Activated CD8-positive, alpha-beta memory T cell treated with anti-CD3 and anti-CD28 coated beads for 24 hours (primary cell): ENCODE data around the gene UBE2E2.

Source experiments
- DNase-seq: peaks from one replicate; pipeline ENCODE4 v3.0.0-alpha.2; 2020

Gene UBE2E2

DNA sequence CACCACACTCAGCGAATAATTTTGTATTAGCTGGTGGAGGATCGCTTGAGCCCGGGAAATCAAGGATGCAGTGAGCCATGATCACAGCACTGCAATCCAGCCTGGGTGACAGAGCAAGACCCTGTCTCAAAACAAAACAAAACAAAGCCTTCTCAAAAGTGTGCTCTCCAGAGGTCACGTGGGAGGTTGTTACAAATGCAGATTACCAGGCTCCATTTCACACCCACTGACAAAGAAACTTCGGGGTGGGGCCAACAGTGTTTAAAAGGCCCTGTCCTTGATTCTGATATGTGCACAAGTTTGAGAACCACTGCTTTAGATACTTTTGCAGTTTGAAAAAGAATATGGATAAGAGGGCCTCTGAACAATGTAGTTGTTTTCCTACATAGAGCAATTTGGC, 80.5 kb downstream of the UBE2E2 start:
- no peak for DNase-seq

- DNase-seq: no peak
Observed at GRCh38 chr3:23288286-23288685, 85.2 kb downstream of the UBE2E2 start.

DNA sequence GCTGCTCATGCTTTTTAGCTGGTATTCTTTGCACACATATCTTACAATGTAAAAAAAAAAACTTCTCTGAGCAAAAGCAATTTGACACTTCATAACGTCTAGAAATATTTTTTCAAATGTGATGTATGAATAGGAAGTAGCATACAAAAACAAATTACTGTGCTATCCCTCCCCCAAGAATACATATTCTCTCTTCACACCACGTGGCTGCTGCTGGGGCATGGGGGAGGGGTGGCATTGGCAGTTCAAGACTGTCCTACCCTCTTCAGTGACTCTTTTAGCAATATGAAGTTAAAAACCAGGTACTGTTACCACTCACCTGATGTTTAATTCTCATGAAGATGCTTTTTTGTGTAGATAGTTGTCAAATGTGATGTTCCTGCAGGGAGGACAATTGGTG, 85.6 kb downstream of the UBE2E2 start:
- DNase-seq: no peak

DNA sequence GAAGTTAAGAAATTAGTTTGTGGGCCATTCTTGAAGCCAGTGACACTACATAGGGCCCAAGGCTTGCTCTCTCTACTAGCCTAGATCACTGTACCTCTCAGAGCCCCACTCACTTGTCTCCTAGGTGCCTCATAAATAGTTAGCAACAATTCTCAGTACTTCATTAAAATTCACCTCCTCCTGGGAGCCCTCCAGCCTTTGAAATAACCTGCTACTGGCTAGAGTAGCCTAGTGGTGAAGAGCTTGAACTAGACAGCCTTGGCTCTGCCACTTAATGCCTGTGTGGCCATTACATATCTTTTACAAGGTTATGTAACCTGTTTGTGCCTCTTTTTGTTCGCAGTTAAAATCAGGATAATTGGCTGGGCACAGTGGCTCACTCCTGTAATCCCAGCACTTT, 89.3 kb downstream of the UBE2E2 start:
- no peak for DNase-seq

DNA sequence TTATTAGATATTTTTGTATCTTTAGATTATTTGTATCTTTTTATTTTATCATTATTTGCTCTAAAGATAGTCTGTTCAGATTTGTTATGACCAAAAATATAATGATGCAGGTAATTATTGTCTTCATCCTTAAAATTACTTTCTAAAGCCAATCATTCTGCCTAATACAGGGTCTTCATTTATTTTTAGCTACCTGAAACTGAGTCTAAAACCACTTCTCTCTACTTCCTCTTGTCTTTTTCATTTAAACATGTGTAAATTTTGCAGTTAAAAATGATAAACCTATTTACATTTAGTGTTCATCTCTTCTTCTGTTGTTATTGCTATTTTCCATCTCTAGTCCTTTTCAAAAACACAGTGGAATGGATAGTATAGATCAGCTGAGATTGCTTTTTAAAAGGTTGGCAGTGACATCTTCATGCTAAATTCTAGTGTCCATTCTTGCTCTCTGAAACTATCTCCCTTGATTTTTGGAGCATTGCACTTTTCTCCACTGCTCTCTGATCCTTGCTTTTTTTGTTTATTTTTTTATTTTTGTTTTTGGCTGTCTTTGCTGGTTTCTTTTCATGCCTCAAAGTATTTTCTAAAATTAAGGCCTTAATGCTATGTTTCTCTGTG, 91.8 kb downstream of the UBE2E2 start:
- DNase-seq: no peak

- DNase-seq: no peak
Observed at GRCh38 chr3:23301819-23302218, 98.7 kb downstream of the UBE2E2 start.

- no peak for DNase-seq
Observed at GRCh38 chr3:23302271-23302670, 99.1 kb downstream of the UBE2E2 start.

DNA sequence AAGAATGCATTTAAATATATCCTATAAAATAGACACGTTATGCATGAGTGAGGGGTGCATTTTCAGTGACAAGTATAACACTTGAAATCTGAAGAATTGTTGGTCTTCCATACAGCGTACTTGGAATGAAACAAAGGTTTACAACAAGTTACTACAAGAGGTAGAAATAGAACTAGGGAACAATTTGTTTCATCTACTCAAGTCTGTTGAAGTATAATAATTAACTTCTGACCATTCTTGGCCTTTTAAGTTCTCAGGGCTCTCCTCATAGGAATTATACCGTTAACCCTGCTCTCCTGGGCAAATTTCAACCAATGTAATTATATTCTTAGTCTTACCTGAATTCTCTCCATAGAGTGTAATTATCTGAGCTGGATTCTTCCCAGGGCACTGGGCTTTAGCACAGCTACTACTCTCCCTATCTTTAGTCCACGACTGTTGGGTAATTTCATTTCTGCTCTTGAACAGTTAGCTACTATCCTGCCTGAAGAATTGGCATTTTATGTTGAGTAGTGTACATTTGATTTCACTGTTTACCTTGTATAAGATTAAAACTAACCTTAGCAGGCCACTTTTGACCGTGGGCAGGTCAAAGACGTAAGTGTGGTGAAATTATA, 100.6 kb downstream of the UBE2E2 start:
- no peak for DNase-seq

- no peak for DNase-seq
Observed at GRCh38 chr3:23304424-23304823, 101.3 kb downstream of the UBE2E2 start.

GRCh38 chr3:23308986-23309625, 106.0 kb downstream of the UBE2E2 start:
- no peak for DNase-seq

DNA sequence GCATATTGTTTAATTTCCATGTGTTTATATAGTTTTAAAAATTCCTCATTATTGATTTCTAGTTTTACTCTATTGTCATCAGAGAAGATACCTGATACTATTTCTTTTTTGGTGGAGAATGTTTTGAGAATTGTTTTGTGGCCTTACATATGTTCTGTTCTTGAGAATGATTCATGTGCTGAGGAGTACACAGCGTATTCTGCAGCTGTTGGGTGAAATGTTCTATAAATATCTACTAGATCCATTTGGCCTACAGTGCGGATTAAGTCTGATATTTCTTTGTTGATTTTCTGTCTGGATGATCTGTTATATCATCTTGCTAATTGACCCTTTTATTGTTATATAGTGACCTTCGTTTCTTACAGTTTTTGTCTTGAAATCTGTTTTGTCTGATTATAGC, 109.7 kb downstream of the UBE2E2 start:
- no peak for DNase-seq

GRCh38 chr3:23314981-23315762, 112.0 kb downstream of the UBE2E2 start:
- no peak for DNase-seq

DNA sequence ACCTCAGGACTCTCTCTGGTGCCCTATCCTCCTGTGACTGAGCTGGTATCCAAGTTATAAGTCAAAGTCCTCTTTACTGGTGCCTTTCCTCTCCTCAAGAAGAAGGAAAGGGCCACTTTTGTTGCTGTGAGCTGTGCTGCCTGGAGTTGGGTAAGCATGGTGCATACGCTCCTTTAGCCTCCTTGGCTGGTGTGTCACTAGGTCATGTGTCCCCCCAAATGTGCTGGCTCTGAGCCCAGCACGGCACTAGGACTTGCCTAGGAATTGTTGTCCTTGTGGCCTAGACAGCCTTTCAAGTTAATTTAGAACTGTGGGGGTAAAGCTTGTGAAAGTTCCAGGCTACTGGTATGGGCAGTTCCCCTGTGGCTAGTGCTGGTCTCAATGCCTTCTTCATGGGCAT, 113.8 kb downstream of the UBE2E2 start:
- DNase-seq: no peak

DNA sequence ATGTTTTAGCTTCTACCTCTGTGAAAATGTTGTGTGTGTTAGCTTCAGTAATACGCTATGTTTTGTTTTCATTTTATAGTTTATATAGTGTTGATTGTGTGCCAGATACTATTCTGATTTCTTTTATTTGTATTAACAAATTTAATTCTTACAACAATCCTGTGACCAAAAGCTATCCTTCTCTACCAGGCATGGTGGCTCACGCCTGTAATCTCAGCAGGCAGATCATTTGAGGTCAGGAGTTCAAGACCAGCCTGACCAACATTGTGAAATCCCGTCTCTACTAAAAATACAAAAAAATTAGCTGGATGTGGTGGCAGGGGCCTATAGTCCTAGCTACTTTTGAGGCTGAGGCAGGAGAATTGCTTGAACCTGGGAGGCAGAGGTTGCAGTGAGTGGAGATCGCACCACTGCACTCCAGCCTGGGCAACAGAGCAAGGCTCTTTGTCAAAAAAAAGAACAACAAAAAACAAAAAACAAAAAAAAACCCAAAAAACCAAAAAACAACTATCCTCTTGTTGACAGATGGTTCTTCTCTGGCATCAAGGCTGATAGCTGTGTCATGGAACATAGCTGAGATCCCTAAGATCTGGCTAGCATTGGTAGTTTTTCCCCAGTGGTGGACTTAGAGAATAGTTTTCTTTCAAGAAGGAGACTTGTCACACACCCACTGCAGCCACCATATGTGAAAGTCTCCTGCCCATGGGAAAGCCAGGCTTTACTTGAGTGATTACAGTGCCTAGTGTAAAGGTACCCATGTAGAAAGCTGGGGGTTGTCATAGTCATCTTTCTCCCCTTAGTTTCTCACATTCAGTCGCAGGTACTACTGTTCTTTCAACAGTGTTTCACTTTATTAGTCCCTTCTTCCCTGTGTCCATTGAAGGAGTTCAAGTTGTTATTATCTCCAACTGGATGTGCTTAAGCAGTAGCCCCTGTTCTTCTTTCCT, 116.5 kb downstream of the UBE2E2 start:
- DNase-seq: no peak

- DNase-seq: no peak
Observed at GRCh38 chr3:23320586-23321570, 117.8 kb downstream of the UBE2E2 start.

DNA sequence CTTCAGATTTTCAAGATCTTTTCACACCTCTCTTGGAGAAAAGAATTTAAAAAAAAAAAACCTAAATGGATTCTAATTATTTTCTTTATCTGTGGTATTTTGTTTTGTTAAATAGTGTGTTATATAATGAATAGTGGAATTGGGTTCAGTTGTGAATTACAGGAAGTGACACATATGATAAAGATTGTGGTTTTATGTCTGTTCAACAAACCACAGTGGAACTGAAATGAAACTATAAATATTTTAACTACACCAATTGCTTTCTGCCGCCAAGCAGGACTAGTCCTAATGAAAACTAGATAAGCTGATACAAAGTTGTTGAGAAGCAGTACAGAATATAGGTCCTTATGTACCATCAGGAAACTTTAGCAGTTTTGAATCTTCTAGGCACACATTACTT, 121.6 kb downstream of the UBE2E2 start:
- no peak for DNase-seq

GRCh38 chr3:23325466-23326065, 122.4 kb downstream of the UBE2E2 start:
- no peak for DNase-seq

DNA sequence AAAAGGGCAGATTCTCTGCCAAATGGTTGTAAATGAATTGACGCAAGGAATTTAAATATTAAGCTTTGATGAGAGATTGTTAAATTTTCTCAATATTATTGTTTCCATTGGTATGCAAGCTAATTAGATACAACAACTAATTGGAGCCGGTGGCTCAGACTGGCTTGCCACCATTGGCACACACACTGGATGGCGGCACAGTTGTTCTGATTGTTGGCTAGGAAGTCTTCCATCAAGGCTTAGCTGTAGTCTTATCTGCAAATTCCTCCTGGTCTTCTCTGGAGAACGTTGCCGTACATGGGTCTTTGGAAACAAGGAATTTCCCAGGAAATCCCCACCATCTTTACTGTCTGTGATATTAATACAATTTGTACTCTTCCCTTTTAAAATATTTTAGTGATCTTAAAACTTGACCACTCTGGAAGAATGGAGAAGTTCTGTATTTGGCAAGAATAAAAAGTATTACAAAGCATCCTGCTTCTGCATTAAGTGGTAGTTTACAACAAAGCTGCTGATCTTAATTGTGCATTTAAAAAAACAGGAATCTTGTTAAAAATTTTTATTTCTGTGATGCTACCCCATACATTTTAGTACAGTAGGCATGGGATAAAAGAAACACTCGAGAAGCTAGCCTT, 126.5 kb downstream of the UBE2E2 start:
- no peak for DNase-seq

DNA sequence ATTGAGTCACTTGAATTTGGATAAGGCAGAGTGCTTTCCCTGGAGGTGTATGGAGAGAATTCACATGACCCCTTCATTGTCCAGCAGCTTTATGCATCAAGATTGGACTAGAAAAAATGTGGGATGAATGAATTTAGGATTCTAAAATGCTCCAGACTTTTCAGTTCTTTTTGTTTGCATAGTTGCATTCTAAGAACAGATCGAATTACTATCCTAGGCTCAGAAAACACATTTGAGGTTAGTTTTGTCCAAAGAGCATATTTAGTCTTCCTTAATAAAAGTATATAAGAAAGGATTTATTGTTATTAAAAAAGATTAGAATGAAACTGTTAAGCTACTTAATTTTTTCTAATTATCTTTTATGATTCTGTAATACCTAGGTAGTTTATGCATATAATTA, 127.4 kb downstream of the UBE2E2 start:
- no peak for DNase-seq

GRCh38 chr3:23331141-23331935, 128.2 kb downstream of the UBE2E2 start:
- DNase-seq: no peak
